GM23338 (cell line): ENCODE results near the gene HS3ST6. TPM values are rescaled to one million over a fixed set of nuclear protein-coding genes. Genes with fewer than 3 reads are reported as not detected.

ENCODE experiments used
- ATAC-seq: fragments of 200-7000 bp; cut with Tn5 transposase; 3 replicates; pipeline ENCODE4 v1.9.1; 2020
- DNase-seq: peaks from one replicate; pipeline ENCODE4 v3.0.0-alpha.2; 2015; ENCODE audit warnings: low spot score
- H2AFZ ChIP-seq: fragments of 200-600 bp; sonication (generic); 2 replicates; pipeline ENCODE4 v1.8.0; 2016; ENCODE audit warnings: antibody characterized with exemption, mild to moderate bottlenecking, moderate library complexity
- H3F3A ChIP-seq: fragments of 200-600 bp; sonication (generic); replicated peaks from 2 replicates; pipeline ENCODE4 v1.8.0; 2017; ENCODE audit warnings: antibody characterized with exemption, mixed run types, low read depth
- H3K27ac ChIP-seq: fragments of 200-600 bp; sonication (generic); 2 replicates; pipeline ENCODE4 v1.6.1; 2016; ENCODE audit warnings: low read depth
- H3K27me3 ChIP-seq: fragments of 200-600 bp; sonication (generic); 2 replicates; pipeline ENCODE4 v1.8.0; 2016; ENCODE audit warnings: mild to moderate bottlenecking, mixed run types, moderate library complexity; ENCODE audit not compliant: insufficient read depth
- H3K36me3 ChIP-seq: fragments of 200-600 bp; sonication (generic); 2 replicates; pipeline ENCODE4 v1.8.0; 2016; ENCODE audit warnings: mild to moderate bottlenecking; ENCODE audit not compliant: insufficient read depth
- H3K4me1 ChIP-seq: fragments of 200-600 bp; sonication (generic); 2 replicates; pipeline ENCODE4 v1.8.0; 2016; ENCODE audit warnings: mild to moderate bottlenecking, moderate library complexity; ENCODE audit not compliant: insufficient read depth
- H3K4me2 ChIP-seq: fragments of 200-600 bp; sonication (generic); 2 replicates; pipeline ENCODE4 v1.7.1; 2017; ENCODE audit warnings: mixed run types
- H3K4me3 ChIP-seq: fragments of 200-600 bp; sonication (generic); 2 replicates; pipeline ENCODE4 v1.6.1; 2016; ENCODE audit warnings: mixed run types
- H3K79me2 ChIP-seq: fragments of 200-600 bp; sonication (generic); replicated peaks from 2 replicates; pipeline ENCODE4 v1.8.0; 2017; ENCODE audit warnings: mild to moderate bottlenecking; ENCODE audit not compliant: insufficient read depth
- H3K9me2 ChIP-seq: fragments of 200-600 bp; sonication (generic); 2 replicates; pipeline ENCODE4 v1.8.0; 2017; ENCODE audit not compliant: insufficient read depth
- H4K20me1 ChIP-seq: fragments of 200-600 bp; sonication (generic); replicated peaks from 2 replicates; pipeline ENCODE4 v1.8.0; 2017; ENCODE audit warnings: mild to moderate bottlenecking; ENCODE audit not compliant: insufficient read depth
- H3K27ac Mint-ChIP-seq: 2 replicates; pipeline ENCODE4 v1.8.0; 2020; ENCODE audit warnings: inconsistent platforms, mild to moderate bottlenecking, moderate library complexity, mixed read lengths
- H3K27me3 Mint-ChIP-seq: 3 replicates; pipeline ENCODE4 v1.8.0; 2022; ENCODE audit warnings: low read depth, mild to moderate bottlenecking, moderate library complexity, mixed read lengths, inconsistent platforms; ENCODE audit not compliant: insufficient read depth, poor library complexity
- H3K36me3 Mint-ChIP-seq: 3 replicates; pipeline ENCODE4 v1.8.0; 2021; ENCODE audit warnings: low read depth, mild to moderate bottlenecking, inconsistent platforms, moderate library complexity, mixed read lengths
- H3K4me1 Mint-ChIP-seq: 3 replicates; pipeline ENCODE4 v1.8.0; 2020; ENCODE audit warnings: mild to moderate bottlenecking, inconsistent platforms, mixed read lengths
- H3K4me3 Mint-ChIP-seq: 3 replicates; pipeline ENCODE4 v1.8.0; 2021; ENCODE audit warnings: moderate library complexity, mild to moderate bottlenecking, inconsistent platforms, mixed read lengths
- H3K9me3 Mint-ChIP-seq: 3 replicates; pipeline ENCODE4 v1.8.0; 2020; ENCODE audit warnings: moderate library complexity, mild to moderate bottlenecking, inconsistent platforms, mixed read lengths
- EZH2 ChIP-seq: fragments of 200-600 bp; sonication (generic); IDR thresholded peaks from one replicate; pipeline ENCODE4 v1.8.0; 2017; ENCODE audit warnings: antibody characterized with exemption, mild to moderate bottlenecking, low read depth; ENCODE audit not compliant: unreplicated experiment
- EZH2phosphoT487 ChIP-seq: fragments of 200-600 bp; sonication (generic); IDR thresholded peaks from one replicate; pipeline ENCODE4 v1.8.1; 2018; ENCODE audit warnings: antibody characterized with exemption; ENCODE audit not compliant: unreplicated experiment
- NANOG ChIP-seq: IDR thresholded peaks from 2 replicates; pipeline ENCODE4 v1.6.1; 2016; ENCODE audit warnings: antibody characterized with exemption, borderline replicate concordance
- POLR2AphosphoS5 ChIP-seq: IDR thresholded peaks from 2 replicates; pipeline ENCODE4 v1.6.1; 2016; ENCODE audit warnings: antibody characterized with exemption, low read depth
- STAT1 ChIP-seq: IDR thresholded peaks from one replicate; pipeline ENCODE4 v1.6.1; 2016; ENCODE audit warnings: antibody characterized with exemption; ENCODE audit not compliant: unreplicated experiment
- ZNF114 ChIP-seq: fragments of 250-450 bp; sonication (Bioruptor Pico); IDR thresholded peaks from 2 replicates; pipeline ENCODE4 v1.5.0; 2020; ENCODE audit warnings: mild to moderate bottlenecking, moderate library complexity
- ZNF331 ChIP-seq: fragments of 250-450 bp; sonication (Bioruptor Pico); IDR thresholded peaks from 2 replicates; pipeline ENCODE4 v1.5.0; 2020; ENCODE audit warnings: low read depth, mild to moderate bottlenecking, moderate library complexity
- polyA plus RNA-seq: library from polyadenylated mRNA; unstranded; fragments of >200 nt; fragmentation: Nextera tagmentation; extraction: Ambion mirVana; gene quantifications from 2 replicates; pipeline ENCODE4 v1.2.1, GENCODE V29; 2016
- total RNA-seq: library from RNA; depleted of rRNA; stranded (reverse); fragments of >200 nt; shearing (Covaris generic); gene quantifications from 2 replicates; pipeline ENCODE4 v1.2.3, GENCODE V29; 2014
- TF ChIP-seq, protein P1 (sequence below): IDR thresholded peaks from one replicate; pipeline ENCODE4 v1.6.1; 2018; ENCODE audit warnings: antibody characterized with exemption; ENCODE audit not compliant: unreplicated experiment
- TF ChIP-seq, protein P2 (sequence below), 2 experiments: fragments of 200-600 bp in 1 of 2; sonication (generic) in 1 of 2; conservative IDR thresholded peaks; 2 replicates each; pipeline versions ENCODE4 v1.5.1 to v1.6.1; 2016 to 2017; ENCODE audit warnings: antibody characterized with exemption in 2 of 2, low read depth in 2 of 2, mild to moderate bottlenecking in 2 of 2, moderate library complexity in 1 of 2

HS3ST6 gene
- total and polyA plus RNA-seq, 2 experiments from 2014 or later = 0.21 TPM; not detected in 1

GRCh38 chr16:1877804-1878203 lies 40.4 kb downstream of the HS3ST6 start (continued):
- TF ChIP-seq, protein P1, sequence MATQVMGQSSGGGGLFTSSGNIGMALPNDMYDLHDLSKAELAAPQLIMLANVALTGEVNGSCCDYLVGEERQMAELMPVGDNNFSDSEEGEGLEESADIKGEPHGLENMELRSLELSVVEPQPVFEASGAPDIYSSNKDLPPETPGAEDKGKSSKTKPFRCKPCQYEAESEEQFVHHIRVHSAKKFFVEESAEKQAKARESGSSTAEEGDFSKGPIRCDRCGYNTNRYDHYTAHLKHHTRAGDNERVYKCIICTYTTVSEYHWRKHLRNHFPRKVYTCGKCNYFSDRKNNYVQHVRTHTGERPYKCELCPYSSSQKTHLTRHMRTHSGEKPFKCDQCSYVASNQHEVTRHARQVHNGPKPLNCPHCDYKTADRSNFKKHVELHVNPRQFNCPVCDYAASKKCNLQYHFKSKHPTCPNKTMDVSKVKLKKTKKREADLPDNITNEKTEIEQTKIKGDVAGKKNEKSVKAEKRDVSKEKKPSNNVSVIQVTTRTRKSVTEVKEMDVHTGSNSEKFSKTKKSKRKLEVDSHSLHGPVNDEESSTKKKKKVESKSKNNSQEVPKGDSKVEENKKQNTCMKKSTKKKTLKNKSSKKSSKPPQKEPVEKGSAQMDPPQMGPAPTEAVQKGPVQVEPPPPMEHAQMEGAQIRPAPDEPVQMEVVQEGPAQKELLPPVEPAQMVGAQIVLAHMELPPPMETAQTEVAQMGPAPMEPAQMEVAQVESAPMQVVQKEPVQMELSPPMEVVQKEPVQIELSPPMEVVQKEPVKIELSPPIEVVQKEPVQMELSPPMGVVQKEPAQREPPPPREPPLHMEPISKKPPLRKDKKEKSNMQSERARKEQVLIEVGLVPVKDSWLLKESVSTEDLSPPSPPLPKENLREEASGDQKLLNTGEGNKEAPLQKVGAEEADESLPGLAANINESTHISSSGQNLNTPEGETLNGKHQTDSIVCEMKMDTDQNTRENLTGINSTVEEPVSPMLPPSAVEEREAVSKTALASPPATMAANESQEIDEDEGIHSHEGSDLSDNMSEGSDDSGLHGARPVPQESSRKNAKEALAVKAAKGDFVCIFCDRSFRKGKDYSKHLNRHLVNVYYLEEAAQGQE = no peak
- TF ChIP-seq NANOG (no peak), ZNF114 (CRISPR knock-in tag) (no peak), POLR2AphosphoS5 (no peak), ZNF331 (CRISPR knock-in tag) (no peak), EZH2phosphoT487 (no peak), STAT1 (no peak), EZH2 (no peak)
- TF ChIP-seq, protein P2, sequence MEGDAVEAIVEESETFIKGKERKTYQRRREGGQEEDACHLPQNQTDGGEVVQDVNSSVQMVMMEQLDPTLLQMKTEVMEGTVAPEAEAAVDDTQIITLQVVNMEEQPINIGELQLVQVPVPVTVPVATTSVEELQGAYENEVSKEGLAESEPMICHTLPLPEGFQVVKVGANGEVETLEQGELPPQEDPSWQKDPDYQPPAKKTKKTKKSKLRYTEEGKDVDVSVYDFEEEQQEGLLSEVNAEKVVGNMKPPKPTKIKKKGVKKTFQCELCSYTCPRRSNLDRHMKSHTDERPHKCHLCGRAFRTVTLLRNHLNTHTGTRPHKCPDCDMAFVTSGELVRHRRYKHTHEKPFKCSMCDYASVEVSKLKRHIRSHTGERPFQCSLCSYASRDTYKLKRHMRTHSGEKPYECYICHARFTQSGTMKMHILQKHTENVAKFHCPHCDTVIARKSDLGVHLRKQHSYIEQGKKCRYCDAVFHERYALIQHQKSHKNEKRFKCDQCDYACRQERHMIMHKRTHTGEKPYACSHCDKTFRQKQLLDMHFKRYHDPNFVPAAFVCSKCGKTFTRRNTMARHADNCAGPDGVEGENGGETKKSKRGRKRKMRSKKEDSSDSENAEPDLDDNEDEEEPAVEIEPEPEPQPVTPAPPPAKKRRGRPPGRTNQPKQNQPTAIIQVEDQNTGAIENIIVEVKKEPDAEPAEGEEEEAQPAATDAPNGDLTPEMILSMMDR (conservative IDR thresholded peaks at IDR 0.05; ENCODE audit: low read depth in 2 of 2) = no peak

- H3K9me2 ChIP-seq = no peaks in the 10 kb centered on the region
- no peak overlapping the region for H3K4me3 ChIP-seq
- Mint-ChIP-seq H3K4me1 (peaks cover 2% of the 10 kb centered on the region; the same call in 1 of the 3 replicates), H3K27me3 (peaks cover 20% of the 10 kb centered on the region), H3K9me3 (peaks cover 2% of the 10 kb centered on the region; the same call in 1 of the 3 replicates), H3K27ac (no peak overlapping the region), H3K36me3 (no peaks in the 10 kb centered on the region), H3K4me3 (no peak overlapping the region)
- peak overlapping the region; percentile 72; the same call in 1 of the 2 replicates for H2AFZ ChIP-seq
- H3K27me3 ChIP-seq = peaks cover 25% of the 10 kb centered on the region
- no peak for DNase-seq
- no peaks in the 10 kb centered on the region for H3K4me1 ChIP-seq
- H3K27ac ChIP-seq = no peak overlapping the region
- no peak overlapping the region for H3K4me2 ChIP-seq
- H3F3A ChIP-seq = no peaks in the 10 kb centered on the region
- ATAC-seq = no peak
- no peaks in the 10 kb centered on the region for H3K36me3 ChIP-seq
- TF ChIP-seq ZNF114 (CRISPR knock-in tag) (no peak), POLR2AphosphoS5 (no peak), STAT1 (no peak)
- H4K20me1 ChIP-seq = no peaks in the 10 kb centered on the region
- H3K79me2 ChIP-seq = no peaks in the 10 kb centered on the region
These were observed 41.1 kb downstream of the HS3ST6 start for GRCh38 chr16:1877089-1877488.
